Hippocampal formation (tissue), 2 donors: ENCODE results near the gene PRKCA.

Experiments
- DNase-seq, 2 donors: peaks; one replicate each; lab custom pipeline; 2025; lab: John Stamatoyannopoulos, UW

PRKCA gene

DNA sequence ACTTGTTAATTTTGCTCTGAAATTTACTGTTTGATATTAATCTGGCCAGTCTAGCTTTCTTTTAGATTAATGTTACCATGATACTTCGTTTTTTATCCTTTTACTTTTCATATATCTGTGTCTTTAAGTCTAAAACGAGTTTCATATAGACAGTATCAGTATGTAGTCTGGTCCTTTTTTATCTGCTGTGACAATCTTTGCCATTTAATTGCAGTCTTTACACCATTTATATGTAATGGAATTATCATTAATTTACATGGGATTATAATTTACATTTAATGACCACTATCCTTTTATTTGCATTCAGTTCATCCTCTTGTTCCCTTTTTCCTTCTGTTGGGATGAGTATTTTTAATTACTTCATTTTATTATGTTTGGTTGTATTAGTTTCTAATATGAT is 243.5 kb downstream of the PRKCA start:
- no peak for DNase-seq

DNA sequence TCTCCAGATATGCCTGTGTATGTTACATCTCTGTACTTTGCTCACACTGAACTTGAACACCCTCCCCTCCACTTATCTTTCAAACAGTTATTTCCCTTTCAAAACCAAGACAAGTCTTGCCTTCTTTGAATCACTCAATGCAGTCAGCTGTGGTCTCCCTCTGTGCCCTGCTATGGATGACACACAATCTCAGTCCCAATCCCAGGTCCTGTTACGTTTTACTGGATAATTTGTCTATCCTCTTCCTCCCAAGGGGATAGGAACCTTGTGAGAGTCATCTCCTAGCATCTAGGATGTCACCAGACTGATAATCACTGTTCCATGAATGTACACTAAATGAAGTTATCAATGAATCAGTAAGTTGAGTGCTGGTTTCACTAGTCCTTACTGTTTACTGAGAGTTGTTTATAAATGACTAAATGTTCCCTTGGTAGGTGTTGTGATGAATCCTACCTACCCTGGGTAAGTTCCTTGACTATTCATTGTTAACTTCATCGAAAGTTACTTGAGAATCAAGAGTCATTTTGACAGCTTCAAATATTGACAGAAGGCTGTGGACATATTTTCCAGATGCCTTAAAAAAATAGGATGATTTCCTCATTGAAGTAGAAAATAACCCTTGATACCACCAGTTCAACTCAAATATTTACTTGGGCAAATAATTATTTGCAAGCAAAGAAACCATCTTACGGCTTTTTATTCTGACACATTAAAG is 244.9 kb downstream of the PRKCA start:
- no peak for DNase-seq

- no peak for DNase-seq
These were observed 245.7 kb downstream of the PRKCA start for GRCh38 chr17:66548158-66548557.

- DNase-seq, result no peak
These were observed 246.4 kb downstream of the PRKCA start for GRCh38 chr17:66548659-66549310.

DNA sequence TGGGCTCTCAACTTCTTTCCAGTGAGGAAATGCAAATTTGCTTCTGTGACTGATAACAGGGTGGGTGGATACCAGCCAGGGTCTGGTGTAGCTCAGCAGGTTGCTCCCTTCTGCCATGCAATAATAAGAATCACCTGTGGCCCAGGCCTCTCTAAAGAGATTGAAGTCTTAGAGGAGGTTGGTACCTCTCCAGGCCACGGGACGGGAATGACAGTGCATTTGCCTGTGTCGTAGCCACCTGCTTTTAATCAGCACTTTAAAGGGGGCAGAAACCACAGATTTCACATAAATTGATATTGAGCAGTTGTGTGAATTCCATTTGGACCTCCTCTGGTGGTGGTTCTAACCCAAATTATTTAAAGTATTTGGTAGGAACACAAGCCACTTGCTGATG is 246.9 kb downstream of the PRKCA start:
- DNase-seq, result no peak

GRCh38 chr17:66549731-66550207 is 247.4 kb downstream of the PRKCA start:
- no peak for DNase-seq

GRCh38 chr17:66551839-66552238 is 249.4 kb downstream of the PRKCA start:
- DNase-seq, result no peak

- DNase-seq, result no peak
These were observed 250.0 kb downstream of the PRKCA start for GRCh38 chr17:66552371-66552770.

DNA sequence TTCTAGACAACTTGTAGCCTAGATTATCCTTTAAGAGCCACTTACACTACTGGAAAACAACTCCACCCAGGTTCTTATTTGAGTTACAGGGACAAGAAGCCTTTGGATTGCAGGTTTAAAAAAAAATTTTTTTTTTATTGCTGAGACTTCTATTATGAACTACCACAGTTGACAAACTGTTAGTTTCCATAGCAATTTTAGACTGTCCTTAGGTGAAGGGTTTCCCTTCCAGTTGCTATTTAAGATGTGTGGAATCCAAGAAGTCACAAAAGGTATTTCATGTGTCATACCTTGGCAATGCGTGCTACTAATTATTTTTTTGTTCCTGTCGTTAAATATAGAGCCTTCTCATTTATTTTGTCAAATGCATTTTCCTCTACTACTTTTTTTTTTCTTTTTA is 253.2 kb downstream of the PRKCA start:
- no peak for DNase-seq

- DNase-seq, result no peak
These were observed 254.8 kb downstream of the PRKCA start for GRCh38 chr17:66557200-66557599.

DNA sequence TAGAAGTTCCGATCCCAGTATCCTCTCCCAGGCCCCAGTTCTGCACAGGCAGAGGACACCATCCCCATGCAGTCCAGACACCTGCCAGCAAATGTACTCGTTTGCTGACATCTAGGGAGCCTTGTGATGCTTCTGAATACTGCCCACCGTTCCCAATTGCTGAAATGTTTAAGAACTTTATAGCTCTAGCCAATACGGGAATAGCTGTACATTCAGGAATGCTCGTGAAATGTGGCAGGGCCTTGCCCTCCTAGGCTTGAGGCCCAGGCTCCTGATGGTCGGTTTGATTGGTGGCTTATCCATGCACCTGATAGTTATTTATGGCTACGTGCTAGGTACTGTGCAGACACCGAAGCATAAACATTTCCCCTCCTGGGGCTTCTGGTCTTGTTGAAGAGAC is 255.5 kb downstream of the PRKCA start:
- DNase-seq, result no peak

DNA sequence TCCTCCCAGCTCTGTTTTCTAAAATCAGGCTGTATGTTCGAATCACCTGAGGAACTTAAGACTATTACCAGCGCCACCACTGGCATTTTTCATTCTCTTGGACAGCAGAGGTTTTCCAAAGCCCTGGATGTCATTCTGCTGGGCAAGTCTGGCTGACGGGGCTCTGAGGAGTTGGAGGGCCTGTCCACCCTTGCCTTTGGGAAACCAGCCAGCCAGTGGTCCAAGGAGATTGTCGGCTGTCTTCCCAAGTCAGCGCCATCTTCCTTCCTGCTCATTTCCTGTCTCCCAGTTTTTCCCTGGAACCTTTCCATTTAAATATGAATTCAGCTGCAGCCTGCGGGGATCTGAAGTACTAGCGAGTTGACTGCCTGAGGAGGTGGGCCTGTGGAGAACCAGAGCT is 258.3 kb downstream of the PRKCA start:
- DNase-seq, result no peak

DNA sequence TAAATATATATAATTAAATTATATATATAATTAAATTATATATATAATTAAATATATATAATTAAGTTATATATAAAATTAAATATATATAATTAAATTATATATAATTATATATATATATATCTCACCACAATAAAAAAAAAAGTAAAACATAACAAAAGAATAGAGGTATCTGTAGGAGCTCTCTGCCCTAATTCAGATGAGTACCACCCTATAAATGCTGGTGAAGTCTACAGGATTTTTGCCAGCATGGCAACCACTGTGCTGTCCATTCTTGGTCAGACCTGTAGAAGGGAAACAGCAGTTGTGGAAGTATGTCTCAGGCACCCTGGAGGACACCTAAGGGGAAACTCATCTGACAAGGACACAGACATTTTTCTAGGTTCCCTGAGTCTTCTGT is 259.7 kb downstream of the PRKCA start:
- no peak for DNase-seq

GRCh38 chr17:66564992-66565465 is 262.6 kb downstream of the PRKCA start:
- DNase-seq, result no peak

DNA sequence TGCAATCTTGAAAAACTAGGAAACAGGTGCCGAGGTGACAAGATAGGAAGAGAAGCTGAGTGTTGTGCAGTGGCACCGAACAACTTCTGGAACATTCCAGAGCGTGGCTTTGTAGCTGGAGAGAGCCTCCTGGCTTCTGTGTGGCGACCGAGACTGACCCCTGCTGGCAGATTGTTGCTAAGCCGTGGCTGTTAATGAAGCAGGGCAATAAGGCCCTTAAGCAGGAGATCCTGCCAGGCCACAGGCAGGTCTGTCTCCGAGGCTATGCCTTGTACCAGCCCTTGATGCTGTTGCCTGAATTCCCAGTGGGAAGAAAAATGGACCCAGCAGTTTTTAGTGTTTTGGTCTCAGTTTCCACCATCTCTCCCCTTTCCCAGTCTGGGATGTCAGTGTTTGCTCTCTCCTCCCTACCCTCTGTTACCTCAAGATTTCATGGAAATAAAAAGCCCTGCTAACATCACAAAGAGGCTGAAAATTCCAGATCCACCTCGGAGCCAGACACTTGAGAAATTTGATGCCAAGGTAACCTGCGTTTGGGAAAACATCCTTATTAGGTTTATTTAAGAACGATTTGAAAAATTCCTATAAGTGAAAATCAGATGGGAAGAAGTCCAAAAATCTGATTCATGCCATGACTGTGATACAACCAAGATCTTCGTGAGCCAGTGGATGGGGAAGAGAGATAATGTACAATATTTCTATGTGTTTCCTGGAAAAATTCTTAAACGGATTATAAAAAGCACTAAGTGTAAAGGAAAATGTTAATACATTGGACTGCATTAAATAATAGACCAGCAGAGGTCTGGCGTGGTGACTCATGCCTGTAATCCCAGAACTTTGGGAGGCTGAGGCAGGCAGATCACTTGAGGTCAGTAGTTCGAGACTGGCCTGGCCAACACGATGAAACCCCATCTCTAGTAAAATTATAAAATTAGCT is 265.1 kb downstream of the PRKCA start:
- DNase-seq, result peak; percentile 38 to 61

- DNase-seq, result no peak
These were observed 267.2 kb downstream of the PRKCA start for GRCh38 chr17:66569572-66569971.

GRCh38 chr17:66570447-66571195 is 268.2 kb downstream of the PRKCA start:
- DNase-seq, result no peak

DNA sequence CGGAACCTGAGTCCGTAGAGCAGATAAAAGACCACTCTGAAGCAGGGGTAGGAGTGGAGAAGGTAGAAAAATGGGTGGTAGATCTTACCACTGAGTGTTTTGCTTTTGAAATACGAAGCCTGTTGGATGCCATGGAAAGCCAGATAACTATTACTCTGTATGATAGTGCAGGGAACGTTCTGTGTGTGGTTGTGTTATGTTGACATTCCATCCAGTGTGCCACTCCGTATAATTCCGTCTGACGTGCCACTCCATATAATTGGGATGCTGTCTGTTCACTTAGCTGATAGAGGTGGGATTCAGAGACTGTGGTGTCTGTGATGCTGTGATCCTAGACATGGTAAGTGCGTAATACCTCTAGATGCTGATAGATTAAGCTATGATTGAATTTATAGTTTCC is 269.3 kb downstream of the PRKCA start:
- DNase-seq, result no peak

DNA sequence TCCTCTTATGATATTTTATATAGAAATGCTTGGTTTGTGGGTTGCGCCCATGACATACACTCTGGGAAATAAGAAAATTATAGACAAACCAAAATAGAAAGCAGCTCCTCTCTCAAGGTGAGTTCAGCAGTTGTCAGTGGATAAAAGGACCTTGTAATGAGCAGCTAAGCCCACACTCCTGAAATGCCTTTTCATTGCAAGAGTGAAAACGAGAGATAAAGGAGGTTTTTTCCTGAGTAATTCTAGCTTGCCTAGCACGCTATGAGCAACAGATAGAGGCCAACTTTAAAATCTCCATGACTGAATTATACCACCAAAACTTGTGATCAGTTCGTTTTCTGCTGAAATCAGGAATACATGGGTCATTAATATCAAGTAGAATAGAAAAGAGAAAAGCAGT is 270.7 kb downstream of the PRKCA start:
- DNase-seq, result no peak

DNA sequence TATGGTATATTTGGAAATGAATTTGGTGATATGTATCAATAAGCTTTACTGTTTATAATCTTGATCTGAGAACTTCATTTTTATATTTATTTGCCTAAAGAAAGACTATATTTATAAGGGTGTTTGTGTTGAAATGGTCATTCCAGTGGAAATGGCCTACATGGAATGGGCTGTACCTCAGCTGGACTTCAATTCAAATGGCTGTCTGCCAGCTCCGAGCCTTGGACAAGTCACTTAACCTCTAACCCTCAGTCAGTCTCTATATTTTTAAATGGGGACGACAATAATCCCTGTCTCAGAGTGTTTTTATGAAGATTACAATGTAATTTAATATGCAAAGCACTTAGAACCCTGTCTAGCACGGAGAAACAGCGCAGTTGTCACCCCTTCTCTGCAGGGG is 271.7 kb downstream of the PRKCA start:
- DNase-seq, result no peak

GRCh38 chr17:66576473-66576872 is 274.1 kb downstream of the PRKCA start:
- no peak for DNase-seq

DNA sequence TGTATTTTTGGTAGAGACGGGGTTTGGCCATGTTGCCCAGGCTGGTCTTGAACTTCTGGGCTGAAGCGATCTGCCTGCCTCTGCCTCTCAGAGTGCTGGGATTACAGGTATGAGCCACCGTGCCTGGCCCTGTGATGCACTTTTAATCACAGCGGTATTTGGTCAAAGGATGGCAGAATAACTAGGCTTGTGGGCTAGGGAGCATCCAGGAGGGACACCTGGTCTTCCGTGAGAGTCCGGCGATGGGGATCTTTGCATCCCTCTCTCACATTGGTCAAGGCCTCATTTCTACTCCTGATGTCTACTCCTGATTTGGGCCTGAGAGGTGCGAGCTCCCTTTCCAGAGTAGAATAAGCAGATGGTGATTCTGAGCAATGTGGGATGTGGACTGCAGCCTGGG is 274.6 kb downstream of the PRKCA start:
- no peak for DNase-seq
